Ishikawa (cell line): ENCODE measurements around the gene VPS25.
A peak's percentile ranks its signal among the peaks of the same experiment; 100 is the strongest.

Experiments used
- CEBPB ChIP-seq: IDR thresholded peaks from 2 replicates; pipeline ENCODE4 v1.6.1; 2012
- CREB1 ChIP-seq: IDR thresholded peaks from 2 replicates; pipeline ENCODE4 v1.6.1; 2012; ENCODE audit warnings: low read depth
- EGR1 ChIP-seq: IDR thresholded peaks from 2 replicates; pipeline ENCODE4 v1.6.1; 2012
- EP300 ChIP-seq: IDR thresholded peaks from 2 replicates; pipeline ENCODE4 v1.6.1; 2012; ENCODE audit warnings: borderline replicate concordance
- FOXM1 ChIP-seq: IDR thresholded peaks from 2 replicates; pipeline ENCODE4 v1.6.1; 2012; ENCODE audit warnings: low read depth, borderline replicate concordance
- NFIC ChIP-seq: IDR thresholded peaks from 2 replicates; pipeline ENCODE4 v1.6.1; 2012
- RAD21 ChIP-seq: IDR thresholded peaks from 2 replicates; pipeline ENCODE4 v1.6.1; 2012; ENCODE audit warnings: low read depth
- REST ChIP-seq: IDR thresholded peaks from 2 replicates; pipeline ENCODE4 v1.6.1; 2012; ENCODE audit warnings: low read depth, mild to moderate bottlenecking
- TAF1 ChIP-seq: IDR thresholded peaks from 2 replicates; pipeline ENCODE4 v1.6.1; 2012; ENCODE audit warnings: low read depth, mild to moderate bottlenecking
- TCF12 ChIP-seq: IDR thresholded peaks from 2 replicates; pipeline ENCODE4 v1.6.1; 2012; ENCODE audit warnings: low read depth
- TEAD4 ChIP-seq: IDR thresholded peaks from 2 replicates; pipeline ENCODE4 v1.6.1; 2012
- YY1 ChIP-seq: IDR thresholded peaks from 2 replicates; pipeline ENCODE4 v1.6.1; 2012; ENCODE audit warnings: low read depth
- ZBTB7A ChIP-seq: IDR thresholded peaks from 2 replicates; pipeline ENCODE4 v1.6.1; 2012; ENCODE audit warnings: low read depth
- TF ChIP-seq, protein P1 (sequence below): IDR thresholded peaks from 2 replicates; pipeline ENCODE4 v1.6.1; 2012
- TF ChIP-seq, protein P2 (sequence below): IDR thresholded peaks from 2 replicates; pipeline ENCODE4 v1.6.1; 2012

The VPS25 gene

DNA sequence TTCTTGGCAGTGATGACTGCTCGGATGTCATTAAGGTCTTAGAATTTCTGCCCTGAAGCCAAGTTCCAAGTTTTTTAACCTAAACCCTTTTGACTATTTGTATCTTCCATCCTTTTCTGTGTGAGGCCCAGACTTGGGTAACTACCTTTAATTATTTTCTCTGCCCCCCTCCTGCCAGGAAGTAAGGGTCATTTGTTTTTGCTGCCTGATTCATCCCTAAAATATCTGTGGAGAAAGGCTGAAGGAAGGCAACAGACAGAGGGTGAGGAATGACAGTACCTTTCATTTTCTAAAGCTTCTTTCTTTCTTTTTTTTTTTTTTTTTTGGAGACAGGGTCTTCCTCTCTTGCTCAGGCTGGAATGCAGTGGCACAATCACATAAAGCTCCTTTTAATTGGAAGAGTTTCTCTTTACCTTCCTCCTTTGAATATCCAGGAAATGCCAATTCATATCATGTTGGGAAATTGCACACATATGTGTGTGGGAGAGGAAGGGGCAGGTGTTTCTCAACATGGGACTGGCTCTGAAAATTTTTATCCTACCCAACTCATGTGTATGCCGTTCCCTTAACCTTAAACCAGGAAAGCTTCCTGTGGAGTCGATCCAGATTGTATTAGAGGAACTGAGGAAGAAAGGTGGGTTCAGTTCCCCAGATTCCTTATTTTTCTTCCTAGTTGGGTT lies 957 bp downstream of the VPS25 start:
- TF ChIP-seq EP300: peak; percentile 20; the same call in 1 of the 2 replicates
- TF ChIP-seq, protein P1, sequence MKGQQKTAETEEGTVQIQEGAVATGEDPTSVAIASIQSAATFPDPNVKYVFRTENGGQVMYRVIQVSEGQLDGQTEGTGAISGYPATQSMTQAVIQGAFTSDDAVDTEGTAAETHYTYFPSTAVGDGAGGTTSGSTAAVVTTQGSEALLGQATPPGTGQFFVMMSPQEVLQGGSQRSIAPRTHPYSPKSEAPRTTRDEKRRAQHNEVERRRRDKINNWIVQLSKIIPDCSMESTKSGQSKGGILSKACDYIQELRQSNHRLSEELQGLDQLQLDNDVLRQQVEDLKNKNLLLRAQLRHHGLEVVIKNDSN: no peak
- TF ChIP-seq REST: no peak
- no peak for TF ChIP-seq EGR1
- TF ChIP-seq NFIC: no peak
- TF ChIP-seq CREB1: no peak
- TF ChIP-seq YY1: no peak
- TF ChIP-seq ZBTB7A: no peak
- no peak for TF ChIP-seq FOXM1
- no peak for TF ChIP-seq RAD21
- TF ChIP-seq TAF1: no peak
- 0 out of 2 replicates have a peak, but pooled peaks have one; percentile 1 for TF ChIP-seq CEBPB
- TF ChIP-seq TCF12: no peak
- TF ChIP-seq TEAD4: 0 out of 2 replicates have a peak, but pooled peaks have one; percentile 9
- TF ChIP-seq, protein P2, sequence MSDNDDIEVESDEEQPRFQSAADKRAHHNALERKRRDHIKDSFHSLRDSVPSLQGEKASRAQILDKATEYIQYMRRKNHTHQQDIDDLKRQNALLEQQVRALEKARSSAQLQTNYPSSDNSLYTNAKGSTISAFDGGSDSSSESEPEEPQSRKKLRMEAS: no peak

GRCh38 chr17:42775534-42776098 lies 2.4 kb downstream of the VPS25 start:
- TF ChIP-seq REST (no peak), FOXM1 (no peak), YY1 (no peak), EP300 (no peak), CEBPB (no peak), TEAD4 (no peak), TAF1 (no peak), NFIC (no peak), EGR1 (no peak)
- TF ChIP-seq, protein P2: no peak

DNA sequence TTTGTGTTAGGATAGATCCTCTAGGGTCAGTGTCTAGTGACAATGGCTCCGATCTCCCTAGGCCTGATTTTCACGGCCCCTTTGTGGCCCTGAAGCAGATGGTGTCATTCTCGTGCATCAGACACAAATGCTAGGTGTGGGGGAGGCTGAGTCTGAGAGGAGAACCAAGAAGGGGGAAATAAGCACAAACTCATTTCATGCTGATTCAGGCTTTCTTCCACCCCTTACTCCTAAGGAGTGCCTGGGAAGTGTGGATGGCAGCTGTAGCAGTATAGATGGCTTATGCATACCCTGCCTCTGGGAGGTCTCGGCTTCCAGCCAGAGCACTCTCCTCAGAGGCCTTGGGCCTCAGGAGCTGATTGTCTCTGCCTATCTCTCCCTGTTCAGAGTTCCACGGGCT lies 5.3 kb downstream of the VPS25 start:
- TF ChIP-seq NFIC: no peak
- no peak for TF ChIP-seq RAD21
- no peak for TF ChIP-seq TAF1
- TF ChIP-seq CREB1: no peak
- TF ChIP-seq FOXM1: no peak
- no peak for TF ChIP-seq TEAD4
- no peak for TF ChIP-seq EGR1
- TF ChIP-seq, protein P2: no peak
- TF ChIP-seq EP300: no peak
- TF ChIP-seq YY1: no peak
- TF ChIP-seq REST: no peak
- no peak for TF ChIP-seq ZBTB7A

DNA sequence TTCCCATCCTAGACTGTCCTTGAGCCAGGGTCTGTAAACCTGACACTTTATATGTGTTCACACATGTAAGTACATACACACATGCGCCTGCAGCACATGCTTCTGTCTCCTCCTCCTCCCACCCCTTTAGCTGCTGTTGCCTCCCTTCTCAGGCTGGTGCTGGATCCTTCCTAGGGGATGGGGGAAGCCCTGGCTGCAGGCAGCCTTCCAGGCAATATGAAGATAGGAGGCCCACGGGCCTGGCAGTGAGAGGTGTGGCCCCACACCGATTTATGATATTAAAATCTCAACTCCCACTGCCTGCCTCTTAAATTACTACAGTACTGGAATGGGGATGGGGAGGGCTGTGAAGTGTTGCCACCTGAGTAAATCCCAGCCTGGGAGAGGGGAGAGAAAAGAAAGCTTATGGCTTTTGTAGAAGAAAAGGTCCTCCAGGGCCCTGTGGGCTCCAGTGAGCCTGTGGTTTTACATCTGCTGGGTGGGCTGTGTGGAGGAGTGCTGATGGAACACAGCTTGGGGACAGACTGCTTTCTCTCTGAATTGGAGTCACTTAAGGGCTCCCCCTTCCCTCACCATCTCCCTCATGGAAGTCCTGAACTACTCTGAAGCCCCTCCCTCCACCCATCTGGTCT lies 6.2 kb downstream of the VPS25 start:
- TF ChIP-seq YY1 (no peak), EP300 (no peak), TCF12 (no peak), ZBTB7A (no peak), TAF1 (no peak), EGR1 (no peak), TEAD4 (no peak), REST (no peak), CREB1 (no peak), RAD21 (no peak), NFIC (no peak), FOXM1 (no peak), CEBPB (no peak)
- TF ChIP-seq, protein P1: no peak
- TF ChIP-seq, protein P2: no peak
